Common myeloid progenitor, CD34-positive (primary cell): ENCODE data around the gene MEIS2.

Source experiments
- CTCF ChIA-PET: fragments of 350-600 bp; sonication (Branson Sonifier 250); formaldehyde crosslinking; loops from one replicate; lab custom pipeline; 2021; ENCODE audit warnings: antibody characterized with exemption; lab: Charles Lee
- POLR2A ChIA-PET: fragments of 350-600 bp; sonication (Branson Sonifier 250); formaldehyde crosslinking; loops from one replicate; lab custom pipeline; 2021; ENCODE audit warnings: antibody characterized with exemption; lab: Charles Lee
- DNase-seq, 3 donors: peaks; one replicate each; pipeline versions ENCODE4 v3.0.0 to v3.0.0-alpha.2; 2013
- H3K27ac ChIP-seq, 2 experiments: 1 replicate in 1 of 2; 2 replicates in 1 of 2; pipeline ENCODE4 v1.7.0; 2013; ENCODE audit warnings: inconsistent platforms in 2 of 2, low read length in 2 of 2, mild to moderate bottlenecking in 2 of 2, low read depth in 1 of 2, moderate library complexity in 1 of 2; ENCODE audit not compliant: severe bottlenecking in 2 of 2, insufficient read depth in 1 of 2, poor library complexity in 1 of 2
- H3K27me3 ChIP-seq, 5 experiments: replicated peaks in 2 of 5; 1 replicate in 3 of 5; 2 replicates in 2 of 5; pipeline versions ENCODE4 v1.6.1 to v1.7.0; 2013; ENCODE audit warnings: low read length in 4 of 5, mild to moderate bottlenecking in 2 of 5, moderate library complexity in 2 of 5, inconsistent platforms in 1 of 5; ENCODE audit not compliant: insufficient read depth in 5 of 5, control insufficient read depth in 4 of 5
- H3K36me3 ChIP-seq, 4 experiments: 1 replicate in 2 of 4; 2 replicates in 2 of 4; pipeline versions ENCODE4 v1.6.1 to v1.7.0; 2013; ENCODE audit warnings: low read length in 3 of 4, control low read depth in 1 of 4, mild to moderate bottlenecking in 1 of 4; ENCODE audit not compliant: control insufficient read depth in 4 of 4, insufficient read depth in 4 of 4
- H3K4me1 ChIP-seq, 4 experiments: 1 replicate in 3 of 4; 2 replicates in 1 of 4; pipeline versions ENCODE4 v1.6.1 to v1.7.1; 2013; ENCODE audit warnings: low read length in 3 of 4, mild to moderate bottlenecking in 3 of 4, control low read depth in 1 of 4, inconsistent platforms in 1 of 4, moderate library complexity in 1 of 4; ENCODE audit not compliant: control insufficient read depth in 4 of 4, insufficient read depth in 4 of 4; ENCODE audit errors: control extremely low read depth in 1 of 4
- H3K4me3 ChIP-seq, 7 experiments: 1 replicate in 4 of 7; 2 replicates in 3 of 7; pipeline versions ENCODE4 v1.5.1 to v1.7.0; 2013; ENCODE audit warnings: mild to moderate bottlenecking in 7 of 7, low read length in 6 of 7, moderate library complexity in 6 of 7, inconsistent platforms in 2 of 7, low read depth in 2 of 7, control low read depth in 1 of 7; ENCODE audit not compliant: insufficient read depth in 4 of 7, control insufficient read depth in 1 of 7; ENCODE audit errors: extremely low read depth in 1 of 7
- H3K9me3 ChIP-seq, 5 experiments: 1 replicate in 4 of 5; 2 replicates in 1 of 5; pipeline versions ENCODE4 v1.6.1 to v1.7.1; 2013; ENCODE audit warnings: low read length in 4 of 5, mild to moderate bottlenecking in 2 of 5, inconsistent platforms in 1 of 5, low read depth in 1 of 5, moderate library complexity in 1 of 5; ENCODE audit not compliant: control insufficient read depth in 4 of 5, insufficient read depth in 2 of 5; ENCODE audit errors: control extremely low read depth in 1 of 5
- WGBS: methylation state at CpG from one replicate; pipeline ENCODE4 v1.1.5; 2013; ENCODE audit not compliant: insufficient coverage; 5-methylcytosine and 5-hydroxymethylcytosine counted together

Gene MEIS2

GRCh38 chr15:37132826-37133417, 32.6 kb upstream of the MEIS2 start:
- POLR2A ChIA-PET = no interaction called here
- no CpG with 5 or more reads among the region's 2 CpGs for WGBS
- no peak overlapping the region for H3K27ac ChIP-seq
- CTCF ChIA-PET = interaction anchor here (1.8 to 2.1 kb wide), 2 partner anchors 9 to 746 kb away, joined by 4 to 6 read pairs; no protein-coding TSS in a partner anchor
- DNase-seq = no peak
- no peaks in the 10 kb centered on the region for H3K4me1 ChIP-seq
- no peak overlapping the region for H3K4me3 ChIP-seq
- H3K27me3 ChIP-seq = peaks cover 2 to 61% (median 31%) of the 10 kb centered on the region in 5 experiments
- no peaks in the 10 kb centered on the region for H3K9me3 ChIP-seq
- no peaks in the 10 kb centered on the region for H3K36me3 ChIP-seq

- Histone ChIP-seq H3K4me3 (no peak overlapping the region), H3K4me1 (no peaks in the 10 kb centered on the region), H3K9me3 (no peaks in the 10 kb centered on the region), H3K36me3 (no peaks in the 10 kb centered on the region), H3K27ac (no peak overlapping the region), H3K27me3 (peaks cover 2 to 56% (median 28%) of the 10 kb centered on the region in 5 experiments)
- WGBS = 100% methylated on average over 1 of the region's 2 CpGs
- no peak for DNase-seq
- ChIA-PET POLR2A (no interaction called here), CTCF (no interaction called here)
Observed at GRCh38 chr15:37131621-37132020, 31.3 kb upstream of the MEIS2 start.

GRCh38 chr15:37130356-37130755, 30.0 kb upstream of the MEIS2 start:
- H3K9me3 ChIP-seq = no peaks in the 10 kb centered on the region
- no peaks in the 10 kb centered on the region for H3K4me1 ChIP-seq
- H3K4me3 ChIP-seq = no peak overlapping the region
- ChIA-PET CTCF (no interaction called here), POLR2A (no interaction called here)
- WGBS = 88% methylated on average over 1 of the region's 4 CpGs
- peaks cover 2 to 51% (median 23%) of the 10 kb centered on the region in 5 experiments for H3K27me3 ChIP-seq
- no peaks in the 10 kb centered on the region for H3K36me3 ChIP-seq
- no peak for DNase-seq
- no peak overlapping the region for H3K27ac ChIP-seq

- peaks cover 5 to 59% (median 32%) of the 10 kb centered on the region in 5 experiments for H3K27me3 ChIP-seq
- ChIA-PET POLR2A (no interaction called here), CTCF (interaction anchor here (1.2 kb wide), 2 partner anchors 8 to 10 kb away, joined by 3 to 6 read pairs; no protein-coding TSS in a partner anchor)
- H3K9me3 ChIP-seq = no peaks in the 10 kb centered on the region
- H3K4me1 ChIP-seq = no peaks in the 10 kb centered on the region
- no peaks in the 10 kb centered on the region for H3K36me3 ChIP-seq
- 100% methylated on average over 4 of the region's 4 CpGs for WGBS
- no peak overlapping the region for H3K27ac ChIP-seq
- DNase-seq = no peak
- no peak overlapping the region for H3K4me3 ChIP-seq
Observed at GRCh38 chr15:37125143-37125542, 24.8 kb upstream of the MEIS2 start.

GRCh38 chr15:37124331-37124730, 24.0 kb upstream of the MEIS2 start:
- ChIA-PET POLR2A (no interaction called here), CTCF (interaction anchor here (0.5 to 1.2 kb wide), 4 partner anchors 9 to 1604 kb away, joined by 3 to 6 read pairs (median 4); no protein-coding TSS in a partner anchor)

GRCh38 chr15:37122703-37123102, 22.4 kb upstream of the MEIS2 start:
- Histone ChIP-seq H3K4me3 (no peak overlapping the region), H3K4me1 (no peaks in the 10 kb centered on the region), H3K27me3 (peaks cover 5 to 54% (median 30%) of the 10 kb centered on the region in 5 experiments), H3K9me3 (no peaks in the 10 kb centered on the region), H3K36me3 (no peaks in the 10 kb centered on the region), H3K27ac (no peak overlapping the region)
- 100% methylated on average over 1 of the region's 1 CpG for WGBS
- POLR2A ChIA-PET = interaction anchor here (0.7 kb wide), 1 partner anchor 1384 kb away, joined by 3 read pairs; no protein-coding TSS in a partner anchor
- CTCF ChIA-PET = no interaction called here
- no peak for DNase-seq

More at GRCh38 chr15:37124331-37124730, 24.0 kb upstream of the MEIS2 start:
- Histone ChIP-seq H3K36me3 (no peaks in the 10 kb centered on the region), H3K27ac (no peak overlapping the region), H3K4me1 (no peaks in the 10 kb centered on the region), H3K4me3 (no peak overlapping the region), H3K9me3 (no peaks in the 10 kb centered on the region), H3K27me3 (peaks cover 5 to 56% (median 32%) of the 10 kb centered on the region in 5 experiments)
- DNase-seq = no peak

- CTCF ChIA-PET = no interaction called here
- Histone ChIP-seq H3K4me1 (no peaks in the 10 kb centered on the region), H3K36me3 (no peaks in the 10 kb centered on the region), H3K27ac (no peak overlapping the region), H3K4me3 (no peak overlapping the region), H3K27me3 (peaks cover 5 to 64% (median 32%) of the 10 kb centered on the region in 5 experiments), H3K9me3 (no peaks in the 10 kb centered on the region)
- DNase-seq = no peak
- POLR2A ChIA-PET = interaction anchor here (0.6 kb wide), 1 partner anchor 298 kb away, joined by 3 read pairs; no protein-coding TSS in a partner anchor
- WGBS = no CpG with 5 or more reads among the region's 1 CpG
Observed at GRCh38 chr15:37121492-37121891, 21.1 kb upstream of the MEIS2 start.
